Glutamatergic neuron (in vitro differentiated cells): ENCODE measurements around the gene DAB2. TPM values are rescaled to one million over a fixed set of nuclear protein-coding genes. Genes with fewer than 3 reads are reported as not detected.

Source experiments
- DNase-seq: peaks from one replicate; pipeline ENCODE4 v3.0.0; 2022
- H3K27ac Mint-ChIP-seq: one replicate; pipeline ENCODE4 v1.8.0; 2020; ENCODE audit warnings: mild to moderate bottlenecking, mixed read lengths, inconsistent platforms; ENCODE audit not compliant: unreplicated experiment
- H3K27me3 Mint-ChIP-seq: one replicate; pipeline ENCODE4 v1.8.0; 2020; ENCODE audit warnings: mild to moderate bottlenecking, moderate library complexity, mixed read lengths, inconsistent platforms; ENCODE audit not compliant: unreplicated experiment
- H3K36me3 Mint-ChIP-seq: one replicate; pipeline ENCODE4 v1.8.0; 2020; ENCODE audit warnings: mild to moderate bottlenecking, mixed read lengths, inconsistent platforms; ENCODE audit not compliant: unreplicated experiment
- H3K4me1 Mint-ChIP-seq: one replicate; pipeline ENCODE4 v1.8.0; 2020; ENCODE audit warnings: mild to moderate bottlenecking, low read depth, mixed read lengths, inconsistent platforms; ENCODE audit not compliant: unreplicated experiment
- H3K4me3 Mint-ChIP-seq: one replicate; pipeline ENCODE4 v1.8.0; 2020; ENCODE audit warnings: mild to moderate bottlenecking, mixed read lengths, inconsistent platforms; ENCODE audit not compliant: unreplicated experiment
- H3K9me3 Mint-ChIP-seq: one replicate; pipeline ENCODE4 v1.8.0; 2020; ENCODE audit warnings: mild to moderate bottlenecking, moderate library complexity, mixed read lengths, inconsistent platforms; ENCODE audit not compliant: unreplicated experiment
- total RNA-seq: library from RNA; stranded (reverse); fragmentation: NEBNext Ultra II Directional; extraction: Animal tissue kit (Norgen Biotek cat#: 25700); gene quantifications from one replicate; pipeline ENCODE4 v1.2.1, GENCODE V29; 2021; ENCODE audit not compliant: unreplicated experiment
- TF ChIP-seq, protein P1 (sequence below): fragments of 200-600 bp; sonication (generic); IDR thresholded peaks from one replicate; pipeline ENCODE4 v1.5.0; 2021; ENCODE audit not compliant: partially characterized antibody, unreplicated experiment

The DAB2 gene
- total RNA-seq, 1 donor from 2014 or later, result 1.4 TPM

DNA sequence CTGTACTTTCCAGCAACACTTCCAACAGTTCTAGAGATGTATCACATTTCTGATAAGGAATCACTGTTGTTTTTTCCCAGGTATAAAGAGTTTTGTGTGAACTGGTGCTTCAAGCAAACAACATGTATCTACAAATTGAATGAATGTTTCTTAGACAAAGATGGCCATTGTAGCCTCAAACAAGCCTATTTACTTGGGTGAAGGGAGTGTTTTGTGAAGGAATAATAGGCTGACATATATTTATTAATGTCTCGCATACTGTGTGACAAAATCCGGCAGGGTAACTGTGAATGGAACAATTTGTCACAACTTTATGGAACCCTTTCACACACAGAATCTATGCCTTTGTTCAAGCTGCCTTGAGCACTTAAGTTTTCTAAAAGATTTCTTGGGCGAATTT lies 24.8 kb upstream of the DAB2 start:
- Mint-ChIP-seq H3K27me3 (no peaks in the 10 kb centered on the region), H3K4me1 (no peaks in the 10 kb centered on the region), H3K27ac (no peak overlapping the region), H3K36me3 (no peaks in the 10 kb centered on the region), H3K9me3 (no peaks in the 10 kb centered on the region), H3K4me3 (no peak overlapping the region)
- TF ChIP-seq, protein P1, sequence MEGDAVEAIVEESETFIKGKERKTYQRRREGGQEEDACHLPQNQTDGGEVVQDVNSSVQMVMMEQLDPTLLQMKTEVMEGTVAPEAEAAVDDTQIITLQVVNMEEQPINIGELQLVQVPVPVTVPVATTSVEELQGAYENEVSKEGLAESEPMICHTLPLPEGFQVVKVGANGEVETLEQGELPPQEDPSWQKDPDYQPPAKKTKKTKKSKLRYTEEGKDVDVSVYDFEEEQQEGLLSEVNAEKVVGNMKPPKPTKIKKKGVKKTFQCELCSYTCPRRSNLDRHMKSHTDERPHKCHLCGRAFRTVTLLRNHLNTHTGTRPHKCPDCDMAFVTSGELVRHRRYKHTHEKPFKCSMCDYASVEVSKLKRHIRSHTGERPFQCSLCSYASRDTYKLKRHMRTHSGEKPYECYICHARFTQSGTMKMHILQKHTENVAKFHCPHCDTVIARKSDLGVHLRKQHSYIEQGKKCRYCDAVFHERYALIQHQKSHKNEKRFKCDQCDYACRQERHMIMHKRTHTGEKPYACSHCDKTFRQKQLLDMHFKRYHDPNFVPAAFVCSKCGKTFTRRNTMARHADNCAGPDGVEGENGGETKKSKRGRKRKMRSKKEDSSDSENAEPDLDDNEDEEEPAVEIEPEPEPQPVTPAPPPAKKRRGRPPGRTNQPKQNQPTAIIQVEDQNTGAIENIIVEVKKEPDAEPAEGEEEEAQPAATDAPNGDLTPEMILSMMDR, result no peak
- DNase-seq, result no peak

DNA sequence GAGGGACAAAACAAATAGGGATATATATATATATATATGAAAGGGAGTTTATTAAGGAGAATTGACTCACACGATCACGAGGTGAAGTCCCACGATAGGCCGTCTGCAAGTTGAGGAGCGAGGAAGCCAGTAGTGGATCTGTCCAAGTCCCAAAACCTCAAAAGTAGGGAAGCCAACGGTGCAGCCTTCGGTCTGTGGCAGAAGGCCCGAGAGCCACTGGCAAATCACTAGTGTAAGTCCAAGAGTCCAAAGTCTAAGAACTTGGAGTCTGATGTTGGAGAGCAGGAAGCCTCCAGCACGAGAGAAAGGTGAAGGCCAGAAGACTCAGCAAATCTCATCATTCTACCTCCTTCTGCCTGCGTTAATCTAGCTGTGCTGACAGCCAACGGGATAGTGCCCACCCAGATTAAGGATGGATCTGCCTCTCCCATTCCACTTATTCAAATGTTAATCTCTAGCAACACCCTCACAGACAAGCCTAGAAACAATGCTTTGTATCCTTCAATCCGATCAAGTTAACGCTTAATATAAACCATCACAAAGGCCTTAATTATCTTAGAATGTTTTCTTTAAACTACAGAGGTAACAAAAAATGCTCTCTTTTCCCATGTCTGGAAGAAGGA lies 23.8 kb upstream of the DAB2 start:
- H3K4me3 Mint-ChIP-seq, result no peak overlapping the region
- no peaks in the 10 kb centered on the region for H3K36me3 Mint-ChIP-seq
- H3K27me3 Mint-ChIP-seq, result no peaks in the 10 kb centered on the region
- no peak for DNase-seq
- TF ChIP-seq, protein P1, result no peak
- H3K27ac Mint-ChIP-seq, result no peak overlapping the region
- no peaks in the 10 kb centered on the region for H3K9me3 Mint-ChIP-seq
- no peaks in the 10 kb centered on the region for H3K4me1 Mint-ChIP-seq

DNA sequence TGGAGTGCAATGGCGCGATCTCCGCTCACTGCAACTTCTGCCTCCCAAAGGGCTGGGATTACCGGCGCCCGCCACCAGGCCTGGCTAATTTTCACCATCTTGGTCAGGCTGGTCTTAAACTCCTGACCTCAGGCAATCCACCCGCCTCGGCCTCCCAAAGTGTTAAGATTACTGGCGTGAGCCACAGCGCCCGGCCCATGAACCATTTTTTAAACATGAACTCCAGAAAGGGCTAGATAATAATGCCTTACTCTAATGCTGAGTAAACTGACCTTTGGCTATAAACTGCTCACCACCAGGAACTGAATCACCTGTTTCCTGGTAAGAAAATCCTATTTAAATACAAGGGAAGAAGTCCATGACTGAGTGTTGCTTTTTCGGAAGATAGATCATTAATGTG lies 23.2 kb upstream of the DAB2 start:
- no peak for DNase-seq
- no peaks in the 10 kb centered on the region for H3K27me3 Mint-ChIP-seq
- H3K27ac Mint-ChIP-seq, result no peak overlapping the region
- no peaks in the 10 kb centered on the region for H3K36me3 Mint-ChIP-seq
- H3K4me3 Mint-ChIP-seq, result no peak overlapping the region
- TF ChIP-seq, protein P1, result no peak
- H3K4me1 Mint-ChIP-seq, result no peaks in the 10 kb centered on the region
- H3K9me3 Mint-ChIP-seq, result no peaks in the 10 kb centered on the region

DNA sequence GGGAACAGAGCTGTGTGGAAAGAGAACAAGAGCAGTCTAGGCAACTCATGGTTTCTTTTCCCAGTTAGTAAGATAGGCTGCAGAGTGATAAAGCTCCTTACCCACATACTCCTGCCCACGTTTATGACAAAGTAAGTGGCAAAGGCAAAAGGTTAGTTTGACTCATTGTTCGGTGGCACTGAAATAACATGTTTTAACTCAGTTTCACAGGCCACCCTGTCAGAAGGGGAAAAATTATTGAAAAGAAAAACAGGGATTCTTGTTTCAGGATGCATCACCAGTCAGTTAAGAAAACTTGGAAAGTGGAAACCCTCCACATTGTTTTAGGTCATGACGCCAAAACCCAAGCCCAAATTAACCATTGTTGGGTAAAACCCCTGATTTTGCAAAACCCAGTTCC lies 22.3 kb upstream of the DAB2 start:
- no peaks in the 10 kb centered on the region for H3K4me1 Mint-ChIP-seq
- no peaks in the 10 kb centered on the region for H3K36me3 Mint-ChIP-seq
- TF ChIP-seq, protein P1, result no peak
- H3K27me3 Mint-ChIP-seq, result no peaks in the 10 kb centered on the region
- no peak for DNase-seq
- no peak overlapping the region for H3K27ac Mint-ChIP-seq
- no peak overlapping the region for H3K4me3 Mint-ChIP-seq
- H3K9me3 Mint-ChIP-seq, result no peaks in the 10 kb centered on the region

DNA sequence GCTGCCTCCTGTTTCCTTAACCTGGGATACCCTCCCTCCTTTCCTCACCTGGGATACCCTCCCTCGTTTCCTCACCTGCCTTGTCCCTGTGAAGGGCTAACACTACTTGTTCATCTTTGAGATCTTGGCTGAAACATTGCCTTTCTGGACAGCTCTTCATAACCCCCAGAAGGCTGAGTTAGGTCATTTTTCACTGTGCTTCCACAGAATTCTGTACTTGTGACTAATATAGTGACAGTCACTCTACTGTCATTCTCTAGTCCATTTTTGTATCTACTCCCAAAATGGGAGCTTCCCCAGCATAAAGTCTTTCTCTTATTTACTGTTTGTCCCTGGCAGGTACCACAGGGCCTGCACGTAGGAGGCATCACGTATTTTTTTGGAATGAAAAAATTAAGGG lies 21.5 kb upstream of the DAB2 start:
- Mint-ChIP-seq H3K27me3 (no peaks in the 10 kb centered on the region), H3K4me1 (no peaks in the 10 kb centered on the region), H3K9me3 (no peaks in the 10 kb centered on the region), H3K36me3 (no peaks in the 10 kb centered on the region), H3K4me3 (no peak overlapping the region), H3K27ac (no peak overlapping the region)
- TF ChIP-seq, protein P1, result no peak
- DNase-seq, result no peak
